ENCODE results near the gene PAXX.

Gene PAXX

GRCh38 chr9:136952876-136953770, 39.1 kb upstream of the PAXX start:
- H3K4me3 Mint-ChIP-seq = no peak overlapping the region
- H3K27ac Mint-ChIP-seq = no peak overlapping the region
- peaks cover 3% of the 10 kb centered on the region for H3K27me3 Mint-ChIP-seq (ENCODE audit: low read depth)
- no peak for TF ChIP-seq CTCF (IDR thresholded peaks at IDR 0.05; ENCODE audit: unreplicated experiment in 3 of 3)
- H3K9me3 Mint-ChIP-seq = no peaks in the 10 kb centered on the region
- H3K36me3 Mint-ChIP-seq (ENCODE audit: low read depth) = no peaks in the 10 kb centered on the region
- H3K4me1 Mint-ChIP-seq = peaks cover 2% of the 10 kb centered on the region

GRCh38 chr9:136953771-136954269, 38.4 kb upstream of the PAXX start:
- no peaks in the 10 kb centered on the region for H3K36me3 Mint-ChIP-seq (ENCODE audit: low read depth)
- H3K4me3 Mint-ChIP-seq = no peak overlapping the region
- no peak for TF ChIP-seq CTCF (IDR thresholded peaks at IDR 0.05; ENCODE audit: unreplicated experiment in 3 of 3)
- no peak overlapping the region for H3K27ac Mint-ChIP-seq
- H3K9me3 Mint-ChIP-seq = no peaks in the 10 kb centered on the region
- H3K4me1 Mint-ChIP-seq = no peaks in the 10 kb centered on the region
- no peaks in the 10 kb centered on the region for H3K27me3 Mint-ChIP-seq (ENCODE audit: low read depth)

- Mint-ChIP-seq H3K27me3 (ENCODE audit: low read depth) (no peaks in the 10 kb centered on the region), H3K36me3 (ENCODE audit: low read depth) (no peaks in the 10 kb centered on the region), H3K27ac (no peak overlapping the region), H3K9me3 (no peaks in the 10 kb centered on the region), H3K4me1 (no peaks in the 10 kb centered on the region), H3K4me3 (peak overlapping the region in 1 of 3 experiments; percentile 35)
- no peak for TF ChIP-seq CTCF (IDR thresholded peaks at IDR 0.05; ENCODE audit: unreplicated experiment in 3 of 3)
These were observed 37.7 kb upstream of the PAXX start for GRCh38 chr9:136954270-136955083.

- Mint-ChIP-seq H3K27me3 (ENCODE audit: low read depth) (no peaks in the 10 kb centered on the region), H3K9me3 (no peaks in the 10 kb centered on the region), H3K4me1 (no peaks in the 10 kb centered on the region), H3K36me3 (ENCODE audit: low read depth) (no peaks in the 10 kb centered on the region), H3K4me3 (no peak overlapping the region), H3K27ac (no peak overlapping the region)
- TF ChIP-seq CTCF (IDR thresholded peaks at IDR 0.05; ENCODE audit: unreplicated experiment in 3 of 3) = no peak
These were observed 36.9 kb upstream of the PAXX start for GRCh38 chr9:136955202-136955942.

- no peaks in the 10 kb centered on the region for H3K4me1 Mint-ChIP-seq
- TF ChIP-seq CTCF (IDR thresholded peaks at IDR 0.05; ENCODE audit: unreplicated experiment in 3 of 3) = no peak
- no peaks in the 10 kb centered on the region for H3K36me3 Mint-ChIP-seq (ENCODE audit: low read depth)
- H3K4me3 Mint-ChIP-seq = no peak overlapping the region
- H3K9me3 Mint-ChIP-seq = no peaks in the 10 kb centered on the region
- no peak overlapping the region for H3K27ac Mint-ChIP-seq
- no peaks in the 10 kb centered on the region for H3K27me3 Mint-ChIP-seq (ENCODE audit: low read depth)
These were observed 36.3 kb upstream of the PAXX start for GRCh38 chr9:136955943-136956335.
